A549 (cell line): ENCODE results near the gene RASA3. TPM values are rescaled to one million over a fixed set of nuclear protein-coding genes. Genes with fewer than 3 reads are reported as not detected.

Source experiments
- ATAC-seq, 2 experiments: fragments of 200-7000 bp in 1 of 2; fragments of >200 bp in 1 of 2; cut with Nextera tagmentation in 1 of 2; cut with Tn5 transposase in 1 of 2; 3 replicates each; pipeline versions ENCODE4 v1.8.0 to v1.9.1; 2018 to 2020; ENCODE audit warnings: mild to moderate bottlenecking in 1 of 2, moderate library complexity in 1 of 2
- CTCF ChIA-PET: fragments of 300-600 bp; sonication (Branson Sonifier 250); formaldehyde crosslinking; extraction: SDS; loops from one replicate; lab custom pipeline; 2021; ENCODE audit warnings: antibody characterized with exemption, inconsistent platforms; lab: Yijun Ruan, JAX
- POLR2A ChIA-PET: fragments of 350-600 bp; formaldehyde crosslinking; extraction: SDS; loops from one replicate; lab custom pipeline; 2021; ENCODE audit warnings: antibody characterized with exemption, inconsistent platforms; lab: Yijun Ruan, JAX
- DNase-seq, 2 experiments: peaks; one replicate each; pipeline versions ENCODE4 v3.0.0 to v3.0.0-alpha.2; 2011 to 2016; ENCODE audit warnings: low read depth in 1 of 2, low spot score in 1 of 2
- FAIRE-seq: peaks from 2 replicates; lab custom pipeline; 2011; peaks lifted over from hg19 to GRCh38; lab: Jason Lieb, UNC
- H3K27ac ChIP-seq, 2 experiments: fragments of >200 bp; sonication (Bioruptor Twin); formaldehyde crosslinking; 3 replicates each; pipeline ENCODE4 v1.5.1; 2016 to 2017
- H3K4me1 ChIP-seq: fragments of >200 bp; sonication (Bioruptor Twin); formaldehyde crosslinking; 3 replicates; pipeline ENCODE4 v1.6.1; 2016
- H3K4me2 ChIP-seq: fragments of >200 bp; sonication (Bioruptor Twin); formaldehyde crosslinking; 3 replicates; pipeline ENCODE4 v1.6.1; 2016
- H3K4me3 ChIP-seq: fragments of >200 bp; sonication (Bioruptor Twin); formaldehyde crosslinking; 3 replicates; pipeline ENCODE4 v1.5.1; 2016
- H3K9me3 ChIP-seq: fragments of >200 bp; sonication (Bioruptor Twin); formaldehyde crosslinking; 3 replicates; pipeline ENCODE4 v1.6.1; 2016
- CHD2 ChIP-seq: fragments of 150-350 bp; IDR thresholded peaks from 2 replicates; pipeline ENCODE4 v1.6.1; 2014; ENCODE audit warnings: low read length; ENCODE audit not compliant: partially characterized antibody
- EHF ChIP-seq: fragments of 250-450 bp; sonication (Bioruptor Pico); IDR thresholded peaks from 2 replicates; pipeline ENCODE4 v1.5.0; 2020; ENCODE audit warnings: mild to moderate bottlenecking
- ELK1 ChIP-seq: fragments of 150-350 bp; IDR thresholded peaks from 2 replicates; pipeline ENCODE4 v1.6.1; 2014; ENCODE audit warnings: low read depth, mild to moderate bottlenecking, low read length
- FOSB ChIP-seq: fragments of 250-450 bp; sonication (Bioruptor Pico); IDR thresholded peaks from 2 replicates; pipeline ENCODE4 v1.5.0; 2020; ENCODE audit warnings: mild to moderate bottlenecking, moderate library complexity
- HDAC2 ChIP-seq: fragments of 200-600 bp; sonication (generic); IDR thresholded peaks from 2 replicates; pipeline ENCODE4 v1.6.1; 2016
- HES2 ChIP-seq: fragments of >200 bp; sonication (Bioruptor Twin); formaldehyde crosslinking; IDR thresholded peaks from 2 replicates; pipeline ENCODE4 v1.6.1; 2016
- HEYL ChIP-seq: fragments of 250-450 bp; sonication (Bioruptor Pico); IDR thresholded peaks from 2 replicates; pipeline ENCODE4 v1.8.0; 2021; ENCODE audit warnings: mild to moderate bottlenecking, moderate library complexity
- HOXA7 ChIP-seq: fragments of 250-450 bp; sonication (Bioruptor Pico); IDR thresholded peaks from 2 replicates; pipeline ENCODE4 v1.5.0; 2020; ENCODE audit warnings: mild to moderate bottlenecking, moderate library complexity
- JUN ChIP-seq, 2 experiments: fragments of >200 bp; sonication (Bioruptor Twin); formaldehyde crosslinking; IDR thresholded peaks; 2 replicates in 1 of 2; 3 replicates in 1 of 2; pipeline ENCODE4 v1.6.1; 2016 to 2017
- JUNB ChIP-seq: fragments of >200 bp; sonication (Bioruptor Twin); formaldehyde crosslinking; IDR thresholded peaks from 2 replicates; pipeline ENCODE4 v1.6.1; 2016
- MYC ChIP-seq: IDR thresholded peaks from 2 replicates; pipeline ENCODE4 v1.6.1; 2012; ENCODE audit warnings: mild to moderate bottlenecking, inconsistent platforms, low read length, improper control_type of control experiment, borderline replicate concordance
- RARB ChIP-seq: fragments of 250-450 bp; sonication (Bioruptor Pico); IDR thresholded peaks from 2 replicates; pipeline ENCODE4 v1.8.0; 2021; ENCODE audit warnings: mild to moderate bottlenecking, moderate library complexity
- RNF2 ChIP-seq: fragments of 200-600 bp; sonication (generic); IDR thresholded peaks from 2 replicates; pipeline ENCODE4 v1.6.1; 2016; ENCODE audit warnings: low read depth, mild to moderate bottlenecking, antibody characterized with exemption, moderate library complexity, borderline replicate concordance
- SREBF2 ChIP-seq: fragments of 450-650 bp; IDR thresholded peaks from 2 replicates; pipeline ENCODE4 v1.6.1; 2014; ENCODE audit warnings: mild to moderate bottlenecking, moderate library complexity
- ZNF302 ChIP-seq: fragments of 250-450 bp; sonication (Bioruptor Pico); IDR thresholded peaks from 2 replicates; pipeline ENCODE4 v1.9.0; 2021; ENCODE audit warnings: inconsistent platforms, mild to moderate bottlenecking, moderate library complexity
- ZSCAN20 ChIP-seq: fragments of 250-450 bp; sonication (Bioruptor Pico); IDR thresholded peaks from 2 replicates; pipeline ENCODE4 v1.8.0; 2022; ENCODE audit warnings: mild to moderate bottlenecking, moderate library complexity
- WGBS: methylation state at CpG from one replicate; pipeline ENCODE4 v1.1.6; 2017; ENCODE audit errors: missing lambda C conversion rate; 5-methylcytosine and 5-hydroxymethylcytosine counted together
- polyA plus RNA-seq, 4 experiments: library from polyadenylated mRNA; depleted of rRNA in 3 of 4; stranded (reverse); fragments of >200 nt; fragmentation: RNase III in 1 of 4; extraction: RNeasy Plus Mini Kit Qiagen cat#74134 plus additional on column Dnase treatment in 1 of 4; gene quantifications; 2 replicates in 3 of 4; 3 replicates in 1 of 4; pipeline ENCODE4 v1.2.3, GENCODE V29; 2011 to 2017
- TF ChIP-seq, protein P1 (sequence below): fragments of 450-650 bp; IDR thresholded peaks from 2 replicates; pipeline ENCODE4 v1.6.1; 2014; ENCODE audit warnings: antibody characterized with exemption

The RASA3 gene
- polyA plus RNA-seq, 2 of the 4 experiments (the other 2 are of a cell fraction): 4.3 to 7.6 TPM

DNA sequence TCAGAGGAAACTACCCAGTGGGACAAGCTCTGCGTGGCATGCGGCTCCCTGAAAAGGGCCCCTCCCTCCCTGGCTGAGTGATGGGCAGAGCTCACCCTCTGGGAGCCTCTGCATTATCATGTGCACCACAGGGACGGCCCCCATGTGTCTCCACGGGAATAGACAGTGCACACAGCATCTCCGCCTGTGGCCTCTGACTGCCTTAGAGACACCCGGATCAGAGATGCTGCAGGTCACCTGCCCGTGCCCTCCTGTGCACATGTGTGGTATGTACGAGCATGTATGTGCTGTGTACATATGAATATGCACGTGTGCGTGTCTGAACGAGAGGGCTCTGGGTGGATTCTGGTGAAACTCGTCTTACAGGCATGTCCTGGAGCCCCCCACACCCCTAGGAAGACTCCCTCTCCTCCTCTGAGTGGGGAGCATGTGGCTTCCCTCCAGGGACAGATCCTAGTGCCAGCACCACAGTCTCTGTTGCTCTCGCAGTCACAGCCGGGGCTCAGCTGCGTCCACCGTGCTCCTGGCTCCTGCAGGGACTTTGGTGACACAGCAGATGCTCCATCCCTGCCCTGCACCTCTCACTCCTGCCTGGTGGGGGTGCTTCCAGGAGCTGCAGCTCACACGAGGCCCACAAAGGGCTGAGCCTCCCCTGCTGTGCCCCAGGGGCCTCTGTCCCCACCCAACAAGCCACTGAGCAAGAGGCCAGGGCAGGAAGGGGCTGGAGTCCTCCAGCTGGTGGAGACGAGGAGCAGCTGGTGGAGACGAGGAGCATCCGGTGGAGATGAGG is 178.2 kb downstream of the RASA3 start:
- no peak for TF ChIP-seq RNF2
- ATAC-seq: 0 out of 6 replicates have a peak, but pooled peaks of 1 of the 2 experiments have one; percentile 15
- POLR2A ChIA-PET: no interaction called here
- 81% methylated on average over 11 of the region's 20 CpGs for WGBS
- CTCF ChIA-PET: interaction anchor here (0.7 to 1.2 kb wide), 2 partner anchors 138 to 219 kb away, joined by 3 read pairs; no protein-coding TSS in a partner anchor
- Histone ChIP-seq H3K9me3 (0 out of 3 replicates have a peak, but pooled peaks cover 2% of the 10 kb centered on the region), H3K27ac (no peak overlapping the region), H3K4me1 (no peaks in the 10 kb centered on the region), H3K4me2 (no peak overlapping the region), H3K4me3 (no peak overlapping the region)
- FAIRE-seq: no peak
- no peak for DNase-seq

DNA sequence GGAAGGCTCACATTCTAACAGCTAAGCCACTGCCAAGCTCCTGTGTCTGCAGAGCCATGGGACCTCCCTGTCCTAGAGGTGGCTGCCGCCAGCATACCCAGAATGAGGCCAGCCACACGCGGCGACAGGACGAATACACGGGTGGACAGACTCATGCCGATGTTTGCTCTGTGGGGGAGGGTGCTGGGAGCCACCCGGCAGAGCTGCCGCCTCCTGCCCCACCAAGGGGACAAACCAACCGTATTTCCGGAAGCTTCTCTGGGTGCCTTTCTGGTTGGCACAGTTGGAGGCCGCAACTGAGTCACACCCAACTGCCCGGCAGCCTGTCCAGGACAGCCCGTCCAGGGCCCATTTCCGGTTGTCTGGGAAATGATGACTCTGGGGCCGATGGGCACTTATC is 178.9 kb downstream of the RASA3 start:
- TF ChIP-seq ELK1 (no peak), JUNB (no peak), CHD2 (no peak), MYC (no peak), HES2 (no peak)
- no peaks in the 10 kb centered on the region for H3K9me3 ChIP-seq
- FAIRE-seq: no peak
- no peak overlapping the region for H3K27ac ChIP-seq
- ChIA-PET POLR2A (no interaction called here), CTCF (interaction anchor here (1.2 kb wide), 1 partner anchor 137 kb away, joined by 3 read pairs; no protein-coding TSS in a partner anchor)
- no peak overlapping the region for H3K4me3 ChIP-seq
- H3K4me1 ChIP-seq: no peaks in the 10 kb centered on the region
- WGBS: 82% methylated on average over 6 of the region's 16 CpGs
- no peak overlapping the region for H3K4me2 ChIP-seq
- ATAC-seq: no peak
- no peak for DNase-seq

DNA sequence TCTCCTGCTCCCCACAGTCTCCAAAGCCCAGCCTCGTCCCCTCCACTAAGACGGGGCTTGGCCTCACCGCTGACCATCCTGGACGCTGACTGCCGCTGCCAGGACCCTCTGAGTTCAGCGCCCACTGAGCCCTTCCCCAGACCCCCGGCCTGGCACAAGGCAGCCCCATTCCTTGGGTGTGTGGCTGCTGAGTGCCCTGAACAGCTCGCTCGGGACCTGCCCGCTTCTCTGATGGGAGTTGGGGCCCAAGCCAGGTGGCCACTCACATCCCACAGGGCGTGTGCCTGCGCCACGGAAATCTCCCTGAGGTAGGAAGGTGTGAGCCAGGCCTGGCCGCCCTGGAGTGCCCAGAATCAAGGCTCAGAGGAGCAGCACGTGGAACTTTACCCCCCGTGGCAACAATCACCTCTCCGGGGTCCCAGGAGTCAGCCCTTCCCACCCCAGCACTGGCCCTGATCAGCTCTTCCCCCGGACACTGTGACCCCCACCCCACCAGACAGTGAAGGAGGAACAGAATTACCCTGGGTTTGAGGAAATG is 179.4 kb downstream of the RASA3 start:
- ChIA-PET POLR2A (no interaction called here), CTCF (interaction anchor here (1.2 kb wide), 1 partner anchor 136 kb away, joined by 3 read pairs; no protein-coding TSS in a partner anchor)
- Histone ChIP-seq H3K4me3 (no peak overlapping the region), H3K27ac (no peak overlapping the region), H3K4me2 (no peak overlapping the region), H3K9me3 (no peaks in the 10 kb centered on the region), H3K4me1 (no peaks in the 10 kb centered on the region)
- WGBS: 82% methylated on average over 7 of the region's 18 CpGs
- TF ChIP-seq RARB (CRISPR knock-in tag): no peak
- no peak for TF ChIP-seq FOSB (CRISPR knock-in tag)
- no peak for TF ChIP-seq JUNB
- TF ChIP-seq, protein P1, sequence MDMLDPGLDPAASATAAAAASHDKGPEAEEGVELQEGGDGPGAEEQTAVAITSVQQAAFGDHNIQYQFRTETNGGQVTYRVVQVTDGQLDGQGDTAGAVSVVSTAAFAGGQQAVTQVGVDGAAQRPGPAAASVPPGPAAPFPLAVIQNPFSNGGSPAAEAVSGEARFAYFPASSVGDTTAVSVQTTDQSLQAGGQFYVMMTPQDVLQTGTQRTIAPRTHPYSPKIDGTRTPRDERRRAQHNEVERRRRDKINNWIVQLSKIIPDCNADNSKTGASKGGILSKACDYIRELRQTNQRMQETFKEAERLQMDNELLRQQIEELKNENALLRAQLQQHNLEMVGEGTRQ: no peak
- no peak for TF ChIP-seq ELK1
- TF ChIP-seq ZSCAN20 (CRISPR knock-in tag): no peak
- no peak for TF ChIP-seq HOXA7 (CRISPR knock-in tag)
- no peak for TF ChIP-seq HDAC2
- no peak for TF ChIP-seq HEYL
- TF ChIP-seq ZNF302 (CRISPR knock-in tag): no peak
- no peak for TF ChIP-seq HES2
- TF ChIP-seq SREBF2: no peak
- TF ChIP-seq EHF (CRISPR knock-in tag): no peak
- TF ChIP-seq JUN (IDR thresholded peaks at IDR 0.05): no peak
- no peak for FAIRE-seq
- DNase-seq: no peak
- no peak for ATAC-seq
